Activated T-cell treated with anti-CD3 and anti-CD28 coated beads for 24 hours (primary cell): ENCODE results near the gene ITIH3.
A peak's percentile ranks its signal among the peaks of the same experiment; 100 is the strongest.
"Not testable (repeated sequence)": the region's sequence is repeated elsewhere in the genome, so short reads cannot be mapped to it uniquely, and the experiment has no call there.

Experiments used
- DNase-seq: peaks from one replicate; pipeline ENCODE4 v3.0.0-alpha.2; 2020; ENCODE audit warnings: low read depth

The ITIH3 gene, protein sequence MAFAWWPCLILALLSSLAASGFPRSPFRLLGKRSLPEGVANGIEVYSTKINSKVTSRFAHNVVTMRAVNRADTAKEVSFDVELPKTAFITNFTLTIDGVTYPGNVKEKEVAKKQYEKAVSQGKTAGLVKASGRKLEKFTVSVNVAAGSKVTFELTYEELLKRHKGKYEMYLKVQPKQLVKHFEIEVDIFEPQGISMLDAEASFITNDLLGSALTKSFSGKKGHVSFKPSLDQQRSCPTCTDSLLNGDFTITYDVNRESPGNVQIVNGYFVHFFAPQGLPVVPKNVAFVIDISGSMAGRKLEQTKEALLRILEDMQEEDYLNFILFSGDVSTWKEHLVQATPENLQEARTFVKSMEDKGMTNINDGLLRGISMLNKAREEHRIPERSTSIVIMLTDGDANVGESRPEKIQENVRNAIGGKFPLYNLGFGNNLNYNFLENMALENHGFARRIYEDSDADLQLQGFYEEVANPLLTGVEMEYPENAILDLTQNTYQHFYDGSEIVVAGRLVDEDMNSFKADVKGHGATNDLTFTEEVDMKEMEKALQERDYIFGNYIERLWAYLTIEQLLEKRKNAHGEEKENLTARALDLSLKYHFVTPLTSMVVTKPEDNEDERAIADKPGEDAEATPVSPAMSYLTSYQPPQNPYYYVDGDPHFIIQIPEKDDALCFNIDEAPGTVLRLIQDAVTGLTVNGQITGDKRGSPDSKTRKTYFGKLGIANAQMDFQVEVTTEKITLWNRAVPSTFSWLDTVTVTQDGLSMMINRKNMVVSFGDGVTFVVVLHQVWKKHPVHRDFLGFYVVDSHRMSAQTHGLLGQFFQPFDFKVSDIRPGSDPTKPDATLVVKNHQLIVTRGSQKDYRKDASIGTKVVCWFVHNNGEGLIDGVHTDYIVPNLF

DNA sequence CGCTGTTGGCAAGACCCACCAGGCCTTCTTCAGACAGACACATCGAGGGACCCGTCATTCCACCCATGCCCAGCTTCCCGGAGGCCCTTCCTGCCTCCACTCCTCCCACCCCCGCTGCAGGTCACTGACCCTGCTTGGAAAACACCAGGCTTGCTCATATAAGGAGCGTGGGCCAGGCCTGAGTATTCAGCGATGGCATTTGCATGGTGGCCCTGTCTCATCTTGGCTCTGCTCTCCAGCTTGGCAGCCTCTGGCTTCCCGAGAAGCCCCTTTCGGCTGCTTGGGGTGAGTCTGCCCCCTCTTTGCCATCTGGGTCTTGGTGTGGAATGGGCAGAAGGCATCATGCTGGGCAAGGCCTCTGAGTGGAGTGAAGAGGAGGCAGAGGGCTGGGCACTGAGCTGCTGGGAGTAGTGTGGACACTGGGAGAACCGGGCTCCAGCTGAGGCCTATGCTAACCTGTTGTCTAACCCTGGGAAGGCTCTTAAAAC, at the start of gene ITIH3:
ITIH3 (plus strand) TSS at position 185 of the 488 bp plus-strand sequence; CDS start at position 193, 8 bp downstream.
- no peak for DNase-seq

DNA sequence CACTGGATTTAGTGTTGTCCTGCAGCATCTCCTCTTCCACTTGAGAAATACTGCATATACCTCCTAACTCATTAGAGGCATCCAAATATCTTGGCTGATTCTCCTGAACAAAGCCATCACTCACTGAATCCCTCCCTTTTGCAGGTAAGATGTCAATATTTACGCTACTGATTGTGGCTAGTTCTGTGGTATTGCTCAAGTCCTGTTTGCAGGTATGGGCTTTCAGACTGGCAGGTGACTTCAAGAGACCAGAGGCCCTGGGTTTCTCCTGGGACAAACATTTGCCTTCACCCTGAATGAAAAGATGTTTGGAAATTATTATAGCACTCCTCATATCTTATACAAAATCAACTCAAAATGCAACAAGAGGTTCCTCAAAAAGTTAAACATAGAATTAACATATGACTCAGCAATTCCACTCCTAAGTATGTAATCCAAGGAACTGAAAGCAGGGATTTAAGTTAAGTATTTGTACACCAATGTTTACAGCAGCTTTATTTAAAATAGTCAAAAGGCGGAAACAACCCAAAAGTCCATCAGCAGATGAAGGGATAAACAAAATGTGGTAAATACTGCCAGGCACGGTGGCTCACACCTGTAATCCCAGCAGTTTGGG, 42.4 kb upstream of the ITIH3 start:
- DNase-seq, result no peak

DNA sequence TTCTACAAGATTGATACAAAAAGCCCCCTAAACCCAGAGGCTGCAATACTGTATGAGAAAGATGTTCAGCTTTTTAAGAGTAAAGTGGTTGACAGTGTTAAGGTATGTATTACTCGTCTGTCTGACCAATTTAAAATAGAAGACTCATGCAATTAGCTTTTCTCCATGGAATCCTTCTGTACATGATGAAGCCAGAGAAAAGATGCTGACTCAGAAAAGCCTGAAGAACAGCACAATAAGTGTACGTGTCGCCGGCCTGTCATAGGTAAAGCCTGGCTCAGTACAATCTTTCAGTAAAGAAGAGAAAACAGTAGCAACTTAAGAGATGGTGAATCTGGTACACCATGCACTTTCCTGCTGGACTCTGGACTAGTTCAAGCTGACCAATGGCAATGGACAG, 40.2 kb upstream of the ITIH3 start:
- DNase-seq, result no peak

DNA sequence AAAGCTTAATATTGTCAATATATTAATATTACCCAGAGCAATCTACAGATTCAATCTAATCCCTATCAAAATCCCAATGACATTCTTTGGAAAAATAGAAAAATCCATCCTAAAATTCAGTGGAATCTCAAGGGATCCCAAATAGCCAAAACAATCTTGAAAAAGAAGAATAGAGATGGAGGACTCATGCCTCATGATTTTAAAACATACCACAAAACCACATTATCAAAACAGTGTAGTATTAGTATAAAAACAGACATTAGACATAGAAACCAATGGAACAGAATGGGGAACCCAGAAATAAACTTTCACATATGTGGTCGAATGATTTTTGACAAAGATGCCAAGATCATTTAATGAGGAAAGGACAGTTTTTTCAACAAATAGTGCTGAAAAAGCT, 38.5 kb upstream of the ITIH3 start:
- DNase-seq, result no peak

DNA sequence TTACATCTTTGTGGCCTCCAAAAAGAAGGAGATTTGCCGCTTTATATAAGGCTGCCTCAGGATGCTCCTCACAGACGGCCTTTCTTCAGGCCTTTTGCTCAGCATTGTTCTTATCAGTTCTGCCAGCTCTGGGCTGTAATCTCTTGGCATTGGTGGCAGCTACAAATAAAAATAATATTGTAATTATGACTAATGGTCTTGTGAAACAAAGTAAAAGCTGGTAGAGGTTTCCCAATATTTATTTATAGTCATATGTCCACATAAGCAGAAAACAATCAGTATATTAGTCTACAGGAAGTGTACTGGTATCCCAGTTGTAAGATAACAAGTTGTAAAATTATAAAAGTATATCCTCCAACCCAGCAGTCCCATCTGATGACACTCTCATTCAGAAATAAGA, 31.1 kb upstream of the ITIH3 start:
- no peak for DNase-seq

DNA sequence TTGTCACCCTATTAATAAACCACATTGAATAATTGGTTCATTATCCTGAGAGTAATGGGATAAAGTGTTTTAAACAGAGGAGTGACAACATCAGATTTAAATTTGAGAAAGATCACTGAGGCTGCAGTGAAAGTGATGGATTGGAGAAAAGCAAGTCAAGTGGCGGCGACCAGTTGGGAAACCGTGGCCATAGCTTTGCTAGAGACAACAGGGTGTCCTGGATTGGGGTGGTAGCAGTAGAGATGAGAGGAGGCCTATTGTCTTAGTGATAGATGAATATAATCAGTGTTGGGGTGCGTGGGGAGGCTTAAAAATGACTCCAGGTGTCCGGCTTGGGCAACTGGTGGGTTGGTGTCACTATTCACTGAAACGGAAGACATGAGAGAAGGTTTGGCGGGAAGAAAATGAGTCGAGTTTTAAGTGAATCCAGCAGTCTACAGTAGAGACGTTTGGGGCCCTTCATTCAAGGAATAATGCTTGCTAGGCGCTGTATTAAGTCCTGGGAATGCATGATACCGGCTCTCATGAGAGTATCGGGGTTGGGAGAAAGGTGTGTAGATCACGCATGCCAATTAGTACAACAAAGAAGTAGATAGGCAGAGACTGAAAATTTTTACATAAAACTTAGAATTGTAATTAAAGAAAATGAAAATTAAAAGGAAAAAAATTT, 24.7 kb upstream of the ITIH3 start:
- DNase-seq, result no peak

DNA sequence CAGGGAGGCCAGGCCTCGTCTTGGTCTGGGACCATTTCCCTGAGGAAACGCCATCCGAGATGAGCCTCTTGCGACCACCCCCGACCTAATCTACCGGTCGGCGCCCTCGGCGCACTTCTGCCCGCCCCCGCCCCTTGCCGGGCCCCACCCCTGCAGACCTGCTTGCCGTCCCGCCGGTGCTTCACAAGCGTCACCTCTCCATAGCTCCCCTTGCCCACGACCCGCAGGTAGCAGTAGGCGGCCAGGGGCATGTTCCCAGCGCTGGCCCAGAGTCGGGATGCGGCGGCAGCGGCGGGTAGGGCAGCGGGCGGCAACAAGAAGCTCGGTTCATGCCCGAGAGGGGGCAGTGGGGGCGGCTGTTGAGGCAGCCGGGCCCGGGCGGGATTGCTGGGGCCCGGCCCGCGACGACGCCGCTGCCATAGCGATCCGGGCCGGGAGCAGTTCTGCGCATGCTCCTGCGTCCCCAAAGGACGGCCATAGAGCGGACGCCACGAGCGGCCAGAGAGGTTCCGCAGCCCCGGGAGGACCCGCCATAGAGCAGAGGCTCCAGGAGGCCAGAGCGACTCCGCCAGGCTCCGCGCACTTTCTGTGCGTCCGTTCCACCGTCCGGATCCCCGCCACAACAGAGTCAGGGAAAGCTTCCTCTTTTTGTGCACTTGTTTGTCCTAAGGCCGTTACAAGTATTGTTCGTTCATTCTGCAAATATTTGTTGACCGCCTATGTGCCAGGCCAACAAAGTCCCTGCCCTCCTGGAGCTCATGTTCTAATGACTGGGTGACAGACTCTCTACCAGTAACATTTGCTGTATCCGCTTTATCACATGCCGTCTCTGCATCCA, 23.9 kb upstream of the ITIH3 start, which contains the start of gene NEK4:
NEK4 (minus strand) TSS at position 445 of the 838 bp plus-strand sequence; CDS start at position 251, 194 bp downstream.
- peak; percentile 85 for DNase-seq

DNA sequence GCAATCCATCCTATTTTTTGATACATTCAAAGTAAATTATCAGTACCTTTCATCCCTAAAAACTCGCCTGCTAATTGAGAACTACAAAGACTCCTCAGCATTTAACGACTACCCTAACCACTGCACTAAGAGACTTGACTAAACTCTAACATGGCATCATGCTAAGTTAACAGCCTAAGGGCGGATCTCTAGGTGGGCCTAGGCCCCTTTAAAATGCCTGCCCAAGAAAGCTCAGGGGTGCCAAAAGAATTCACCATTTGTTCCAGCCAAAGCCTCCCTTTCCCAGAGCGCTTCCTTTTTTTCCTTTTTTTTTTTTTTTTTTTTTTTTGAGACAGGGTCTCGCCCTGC, 23.3 kb upstream of the ITIH3 start:
- no peak for DNase-seq

DNA sequence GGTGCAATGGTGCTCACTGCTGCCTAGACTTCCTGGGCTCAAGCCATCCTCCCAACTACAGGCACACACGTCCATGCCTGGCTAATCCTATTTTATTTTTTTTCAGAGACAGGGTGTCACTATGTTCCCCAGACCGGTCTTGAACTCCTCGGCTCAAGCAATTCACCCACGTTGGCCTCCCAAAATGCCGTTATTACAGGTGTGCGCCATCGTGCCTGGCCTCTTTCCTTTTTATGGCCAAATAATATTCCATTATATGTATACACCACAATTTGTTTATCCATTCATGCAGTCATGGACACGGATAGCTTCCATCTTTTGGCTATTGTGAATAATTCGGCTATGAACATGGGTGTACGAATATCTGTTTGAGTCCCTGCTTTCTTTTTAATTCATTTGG, 22.9 kb upstream of the ITIH3 start:
- no peak for DNase-seq

DNA sequence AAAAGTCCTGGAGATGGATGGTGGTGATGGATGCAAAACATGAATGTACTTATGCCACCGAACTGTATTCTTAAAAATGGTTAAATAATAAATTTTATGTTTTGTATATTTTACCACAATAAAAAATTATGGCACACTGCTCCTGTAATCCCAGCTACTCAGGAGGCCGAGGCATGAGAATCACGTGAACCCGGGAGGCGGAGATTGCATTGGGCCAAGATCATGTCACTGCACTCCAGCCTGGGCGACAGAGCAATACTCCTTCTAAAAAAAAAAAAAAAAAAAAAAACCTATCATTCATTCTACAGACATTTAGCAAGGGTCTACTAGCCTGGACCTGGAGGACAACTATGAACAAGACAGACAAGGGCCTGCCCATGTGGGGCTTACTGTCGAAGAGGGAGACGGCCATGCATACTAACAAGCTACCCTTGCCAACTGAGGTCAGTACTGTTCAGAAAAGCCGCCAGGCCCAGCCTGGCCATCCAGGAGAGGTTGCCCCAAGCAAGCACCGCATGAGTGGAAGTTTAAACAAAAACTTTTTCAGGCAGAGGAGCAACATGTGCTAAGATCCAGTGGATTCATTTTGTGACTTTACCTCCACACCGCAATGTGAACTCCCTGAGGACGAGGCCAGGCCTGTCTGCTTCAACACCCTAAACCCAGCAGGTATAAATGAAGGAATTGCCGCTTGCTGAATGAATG, 21.1 kb upstream of the ITIH3 start:
- DNase-seq, result no peak

DNA sequence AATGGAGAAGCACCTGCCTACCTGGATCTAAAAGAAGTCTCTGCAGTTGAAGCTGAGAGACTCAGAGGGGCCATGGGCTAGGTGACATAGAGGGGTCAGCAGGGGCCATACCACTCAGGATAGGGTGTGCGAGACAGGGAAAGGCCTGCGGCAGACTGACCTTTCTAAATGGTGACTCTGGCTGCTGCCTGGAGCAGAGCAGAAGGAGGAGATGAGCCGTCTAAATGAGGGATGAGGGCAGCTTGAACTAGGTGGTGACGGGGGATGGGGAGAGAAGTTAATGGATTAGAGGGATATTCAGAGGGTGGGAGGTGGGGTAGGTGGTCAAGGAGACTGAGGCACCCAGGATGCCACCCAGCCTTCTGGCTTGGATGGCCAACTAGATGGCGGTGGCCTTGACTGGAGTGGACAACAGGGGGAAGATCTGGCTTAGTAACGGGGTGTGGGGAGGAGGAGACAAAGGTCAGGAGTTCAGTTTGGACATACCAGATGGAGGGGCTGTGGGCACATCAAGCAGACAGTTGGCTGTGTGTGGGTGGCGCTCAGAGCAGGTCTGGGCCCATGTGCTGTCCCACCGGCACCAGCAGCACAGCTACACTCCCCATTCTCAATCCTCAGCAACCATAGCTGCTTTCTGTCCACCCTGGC, 20.4 kb upstream of the ITIH3 start:
- DNase-seq, result no peak

DNA sequence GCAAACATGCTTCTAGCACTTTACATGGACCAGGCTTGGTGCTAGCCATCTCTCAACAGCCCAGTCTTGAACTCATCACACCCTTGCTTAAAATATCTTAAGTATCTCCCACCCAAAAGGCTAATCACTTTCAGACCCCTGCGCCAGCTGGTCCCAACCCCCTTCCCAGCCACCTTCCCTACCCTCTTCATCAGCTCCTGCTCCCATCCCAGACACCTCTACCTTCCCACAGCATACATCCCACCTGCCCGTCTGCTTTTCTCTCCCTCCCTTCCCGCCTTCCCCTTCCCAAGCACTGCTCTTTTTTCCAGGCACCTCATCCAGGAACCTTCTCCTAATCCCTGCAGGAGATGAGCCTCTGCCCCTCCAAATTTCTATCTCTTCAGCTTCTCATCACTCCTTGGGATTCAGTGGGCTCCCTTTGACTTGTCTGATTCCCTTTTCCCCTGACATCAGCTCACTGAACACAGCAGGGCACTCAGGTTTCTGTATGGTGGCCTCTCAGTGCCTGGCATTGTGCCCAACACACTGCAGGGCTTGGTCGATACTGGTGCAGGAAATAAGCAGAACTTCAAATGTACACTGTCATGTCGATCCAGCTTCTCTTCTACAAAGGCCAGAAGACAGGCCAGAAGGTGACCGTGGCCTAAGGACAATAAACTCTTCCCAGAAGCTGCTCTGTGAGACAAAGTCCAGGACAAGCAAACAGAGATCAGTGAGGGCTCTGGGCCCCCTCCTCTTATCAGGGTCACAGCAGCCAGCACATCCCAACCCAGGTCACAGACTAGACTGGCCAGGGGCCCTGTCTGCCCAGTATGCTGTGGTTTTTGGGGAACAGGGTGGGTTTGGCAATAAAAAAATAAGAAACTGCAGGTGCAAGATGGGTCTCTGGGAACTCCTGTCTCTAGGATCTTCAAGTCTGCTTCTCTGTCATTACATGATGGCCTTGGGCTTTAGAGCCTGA, 19.4 kb upstream of the ITIH3 start:
- DNase-seq, result no peak

DNA sequence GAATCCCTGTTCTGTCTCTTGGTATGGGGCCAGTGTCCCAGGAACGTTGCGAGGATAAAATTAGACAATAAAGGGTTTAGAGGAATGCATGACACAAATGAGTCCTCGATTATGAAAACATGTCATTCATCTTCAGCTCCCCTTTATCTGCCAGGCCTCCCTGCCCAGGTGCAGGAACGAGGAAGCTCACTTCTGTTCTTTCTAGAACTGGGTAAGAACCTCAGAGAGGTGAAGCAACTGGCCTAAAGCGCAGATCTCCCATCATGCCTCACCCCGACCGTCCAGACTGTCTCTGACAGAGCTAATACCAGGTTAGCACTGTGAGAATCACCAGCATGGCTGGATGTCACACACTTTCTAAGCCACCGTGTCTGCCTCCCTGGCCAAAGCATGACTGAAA, 18.7 kb upstream of the ITIH3 start:
- DNase-seq, result no peak

DNA sequence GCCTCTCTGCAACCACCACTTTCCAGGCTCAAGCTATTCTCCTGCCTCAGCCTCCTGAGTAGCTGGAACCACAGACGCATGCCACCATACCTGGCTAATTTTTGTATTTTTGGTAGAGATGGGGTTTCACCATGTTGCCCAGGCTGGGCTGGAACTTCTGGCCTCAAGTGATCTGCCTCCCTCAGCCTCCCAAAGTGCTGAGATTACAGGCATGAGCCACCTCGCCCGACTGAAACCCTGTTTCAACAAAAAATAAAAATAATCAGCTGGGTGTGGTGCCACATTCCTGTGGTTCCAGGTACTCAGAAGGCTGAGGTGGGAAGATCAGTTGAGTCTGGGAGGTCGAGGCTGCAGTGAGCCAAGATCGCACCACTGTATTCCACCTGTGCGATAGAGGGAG, 18.1 kb upstream of the ITIH3 start:
- DNase-seq, result not testable (repeated sequence)

DNA sequence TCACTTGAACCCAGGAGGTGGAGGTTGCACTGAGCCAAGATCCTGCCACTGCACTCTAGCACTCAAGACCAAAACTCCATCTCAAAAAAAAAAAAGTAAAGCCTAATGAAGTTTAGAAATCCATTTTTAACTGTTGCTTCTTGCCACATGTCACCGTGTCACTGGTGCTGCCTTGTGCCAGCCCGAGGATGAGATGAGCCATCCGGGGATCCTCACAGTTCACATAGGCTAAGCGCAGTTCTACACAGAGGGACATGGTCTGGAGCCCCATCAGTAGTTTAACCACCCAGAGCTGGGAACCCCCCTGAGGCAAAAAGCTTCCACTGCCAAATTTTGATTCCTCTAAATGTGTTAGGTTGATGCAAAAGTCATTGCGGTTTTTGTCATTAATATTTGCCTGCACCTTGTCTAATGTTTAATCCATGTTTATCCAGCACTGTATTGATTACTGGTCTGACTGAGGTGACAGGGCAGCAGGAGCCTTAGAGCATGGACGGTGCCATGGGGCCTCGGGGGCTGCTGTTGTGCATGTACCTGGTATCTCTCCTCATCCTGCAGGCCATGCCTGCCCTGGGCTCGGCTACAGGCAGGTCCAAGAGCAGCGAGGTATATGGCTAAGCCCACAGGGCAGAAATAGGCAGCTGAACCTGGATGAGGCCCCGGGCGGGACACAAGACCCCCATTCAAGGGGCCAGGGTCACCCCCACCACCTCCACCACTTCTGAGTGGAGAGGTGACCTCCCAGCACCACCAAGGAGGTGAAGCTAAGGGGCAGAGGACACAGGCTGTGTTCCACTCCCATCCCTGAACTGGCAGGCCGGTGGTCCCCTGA, 17.3 kb upstream of the ITIH3 start, which contains the start of gene ITIH1:
ITIH1 (plus strand) TSS at position 473 of the 832 bp plus-strand sequence; CDS start at position 490, 17 bp downstream.
- no peak for DNase-seq

DNA sequence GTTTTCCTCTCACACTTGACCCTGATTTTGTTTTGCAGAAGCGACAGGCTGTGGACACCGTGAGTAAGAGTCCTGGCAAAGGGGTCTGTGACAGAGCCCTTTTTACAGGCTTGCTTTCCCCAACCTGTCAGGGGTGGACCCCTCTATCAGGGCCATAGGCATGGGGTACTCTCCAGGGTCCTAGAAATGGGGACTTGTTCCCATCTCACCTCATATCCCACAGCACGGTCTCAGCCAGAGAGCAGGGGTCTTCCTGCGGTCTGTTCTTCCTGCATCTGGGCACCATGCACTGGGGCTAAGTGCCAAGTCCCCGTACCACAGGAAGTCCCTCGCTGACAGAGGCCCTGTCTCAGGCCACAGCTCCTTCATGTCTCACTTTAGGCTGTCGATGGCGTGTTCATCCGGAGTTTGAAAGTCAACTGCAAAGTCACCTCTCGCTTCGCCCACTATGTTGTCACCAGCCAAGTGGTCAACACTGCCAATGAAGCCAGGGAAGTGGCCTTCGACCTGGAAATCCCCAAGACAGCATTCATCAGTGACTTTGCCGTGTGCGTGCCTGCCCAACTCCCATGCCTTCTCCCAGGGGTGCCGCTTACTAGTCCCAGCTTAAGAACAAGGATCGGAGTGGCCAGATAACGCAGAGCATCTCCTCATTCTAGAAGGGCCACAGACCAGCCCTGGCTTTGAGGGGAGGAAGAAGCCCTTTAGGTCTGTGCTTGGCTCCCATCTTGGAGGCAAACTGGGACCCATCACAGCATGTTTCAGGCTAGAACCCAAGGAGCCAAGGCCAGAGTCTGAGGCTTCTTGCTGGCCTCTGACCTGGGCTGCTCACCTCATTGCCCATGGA, 16.4 kb upstream of the ITIH3 start:
- DNase-seq, result no peak
